ENCODE results near the gene TIMM22.

DNA sequence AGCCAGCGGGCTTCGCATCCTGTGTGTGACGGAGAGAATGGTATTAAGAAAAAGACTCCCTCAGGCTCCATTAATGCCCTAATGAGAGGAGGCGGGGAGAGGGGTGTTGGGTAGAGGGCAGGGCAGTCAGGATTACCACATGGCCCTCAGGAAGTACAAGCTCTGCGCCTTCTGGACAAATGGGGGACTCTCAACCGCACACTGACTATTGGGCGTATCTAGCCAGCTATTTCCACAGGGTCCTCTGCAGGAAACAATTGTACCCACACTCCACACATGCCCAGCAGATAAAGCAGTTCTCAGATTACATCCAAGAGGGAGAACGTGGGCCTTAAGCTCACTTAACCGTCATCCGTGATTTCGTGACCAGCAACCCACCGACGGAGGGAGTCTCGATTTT, 32.1 kb upstream of the TIMM22 start:
- no peak for TF ChIP-seq MAFK (IDR thresholded peaks at IDR 0.05; ENCODE audit: partially characterized antibody)
- TF ChIP-seq POLR2A (IDR thresholded peaks at IDR 0.05; ENCODE audit: low read length) = no peak
- no peak for TF ChIP-seq ZSCAN20 (CRISPR knock-in tag; IDR thresholded peaks at IDR 0.05)
- TF ChIP-seq, protein P1, sequence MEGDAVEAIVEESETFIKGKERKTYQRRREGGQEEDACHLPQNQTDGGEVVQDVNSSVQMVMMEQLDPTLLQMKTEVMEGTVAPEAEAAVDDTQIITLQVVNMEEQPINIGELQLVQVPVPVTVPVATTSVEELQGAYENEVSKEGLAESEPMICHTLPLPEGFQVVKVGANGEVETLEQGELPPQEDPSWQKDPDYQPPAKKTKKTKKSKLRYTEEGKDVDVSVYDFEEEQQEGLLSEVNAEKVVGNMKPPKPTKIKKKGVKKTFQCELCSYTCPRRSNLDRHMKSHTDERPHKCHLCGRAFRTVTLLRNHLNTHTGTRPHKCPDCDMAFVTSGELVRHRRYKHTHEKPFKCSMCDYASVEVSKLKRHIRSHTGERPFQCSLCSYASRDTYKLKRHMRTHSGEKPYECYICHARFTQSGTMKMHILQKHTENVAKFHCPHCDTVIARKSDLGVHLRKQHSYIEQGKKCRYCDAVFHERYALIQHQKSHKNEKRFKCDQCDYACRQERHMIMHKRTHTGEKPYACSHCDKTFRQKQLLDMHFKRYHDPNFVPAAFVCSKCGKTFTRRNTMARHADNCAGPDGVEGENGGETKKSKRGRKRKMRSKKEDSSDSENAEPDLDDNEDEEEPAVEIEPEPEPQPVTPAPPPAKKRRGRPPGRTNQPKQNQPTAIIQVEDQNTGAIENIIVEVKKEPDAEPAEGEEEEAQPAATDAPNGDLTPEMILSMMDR (IDR thresholded peaks at IDR 0.05) = no peak
- TF ChIP-seq CEBPB (IDR thresholded peaks at IDR 0.05) = no peak
- TF ChIP-seq SMC3 (IDR thresholded peaks at IDR 0.05) = no peak
- no peak for TF ChIP-seq MYC (IDR thresholded peaks at IDR 0.05; ENCODE audit: borderline replicate concordance, low read length)
- no peak for TF ChIP-seq CHD2 (IDR thresholded peaks at IDR 0.05; ENCODE audit: low read length, partially characterized antibody)
- TF ChIP-seq, protein P2, sequence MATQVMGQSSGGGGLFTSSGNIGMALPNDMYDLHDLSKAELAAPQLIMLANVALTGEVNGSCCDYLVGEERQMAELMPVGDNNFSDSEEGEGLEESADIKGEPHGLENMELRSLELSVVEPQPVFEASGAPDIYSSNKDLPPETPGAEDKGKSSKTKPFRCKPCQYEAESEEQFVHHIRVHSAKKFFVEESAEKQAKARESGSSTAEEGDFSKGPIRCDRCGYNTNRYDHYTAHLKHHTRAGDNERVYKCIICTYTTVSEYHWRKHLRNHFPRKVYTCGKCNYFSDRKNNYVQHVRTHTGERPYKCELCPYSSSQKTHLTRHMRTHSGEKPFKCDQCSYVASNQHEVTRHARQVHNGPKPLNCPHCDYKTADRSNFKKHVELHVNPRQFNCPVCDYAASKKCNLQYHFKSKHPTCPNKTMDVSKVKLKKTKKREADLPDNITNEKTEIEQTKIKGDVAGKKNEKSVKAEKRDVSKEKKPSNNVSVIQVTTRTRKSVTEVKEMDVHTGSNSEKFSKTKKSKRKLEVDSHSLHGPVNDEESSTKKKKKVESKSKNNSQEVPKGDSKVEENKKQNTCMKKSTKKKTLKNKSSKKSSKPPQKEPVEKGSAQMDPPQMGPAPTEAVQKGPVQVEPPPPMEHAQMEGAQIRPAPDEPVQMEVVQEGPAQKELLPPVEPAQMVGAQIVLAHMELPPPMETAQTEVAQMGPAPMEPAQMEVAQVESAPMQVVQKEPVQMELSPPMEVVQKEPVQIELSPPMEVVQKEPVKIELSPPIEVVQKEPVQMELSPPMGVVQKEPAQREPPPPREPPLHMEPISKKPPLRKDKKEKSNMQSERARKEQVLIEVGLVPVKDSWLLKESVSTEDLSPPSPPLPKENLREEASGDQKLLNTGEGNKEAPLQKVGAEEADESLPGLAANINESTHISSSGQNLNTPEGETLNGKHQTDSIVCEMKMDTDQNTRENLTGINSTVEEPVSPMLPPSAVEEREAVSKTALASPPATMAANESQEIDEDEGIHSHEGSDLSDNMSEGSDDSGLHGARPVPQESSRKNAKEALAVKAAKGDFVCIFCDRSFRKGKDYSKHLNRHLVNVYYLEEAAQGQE (IDR thresholded peaks at IDR 0.05) = no peak
- TF ChIP-seq MAZ (IDR thresholded peaks at IDR 0.05; ENCODE audit: borderline replicate concordance, low read depth, low read length) = no peak
- TF ChIP-seq, protein P3, sequence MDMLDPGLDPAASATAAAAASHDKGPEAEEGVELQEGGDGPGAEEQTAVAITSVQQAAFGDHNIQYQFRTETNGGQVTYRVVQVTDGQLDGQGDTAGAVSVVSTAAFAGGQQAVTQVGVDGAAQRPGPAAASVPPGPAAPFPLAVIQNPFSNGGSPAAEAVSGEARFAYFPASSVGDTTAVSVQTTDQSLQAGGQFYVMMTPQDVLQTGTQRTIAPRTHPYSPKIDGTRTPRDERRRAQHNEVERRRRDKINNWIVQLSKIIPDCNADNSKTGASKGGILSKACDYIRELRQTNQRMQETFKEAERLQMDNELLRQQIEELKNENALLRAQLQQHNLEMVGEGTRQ (IDR thresholded peaks at IDR 0.05) = no peak
